ENCODE measurements around the gene BRINP3. TPM values are rescaled to one million over a fixed set of nuclear protein-coding genes. Genes with fewer than 3 reads are reported as not detected.

BRINP3 gene
- total RNA-seq, 1 donor from 2014 or later = not detected

DNA sequence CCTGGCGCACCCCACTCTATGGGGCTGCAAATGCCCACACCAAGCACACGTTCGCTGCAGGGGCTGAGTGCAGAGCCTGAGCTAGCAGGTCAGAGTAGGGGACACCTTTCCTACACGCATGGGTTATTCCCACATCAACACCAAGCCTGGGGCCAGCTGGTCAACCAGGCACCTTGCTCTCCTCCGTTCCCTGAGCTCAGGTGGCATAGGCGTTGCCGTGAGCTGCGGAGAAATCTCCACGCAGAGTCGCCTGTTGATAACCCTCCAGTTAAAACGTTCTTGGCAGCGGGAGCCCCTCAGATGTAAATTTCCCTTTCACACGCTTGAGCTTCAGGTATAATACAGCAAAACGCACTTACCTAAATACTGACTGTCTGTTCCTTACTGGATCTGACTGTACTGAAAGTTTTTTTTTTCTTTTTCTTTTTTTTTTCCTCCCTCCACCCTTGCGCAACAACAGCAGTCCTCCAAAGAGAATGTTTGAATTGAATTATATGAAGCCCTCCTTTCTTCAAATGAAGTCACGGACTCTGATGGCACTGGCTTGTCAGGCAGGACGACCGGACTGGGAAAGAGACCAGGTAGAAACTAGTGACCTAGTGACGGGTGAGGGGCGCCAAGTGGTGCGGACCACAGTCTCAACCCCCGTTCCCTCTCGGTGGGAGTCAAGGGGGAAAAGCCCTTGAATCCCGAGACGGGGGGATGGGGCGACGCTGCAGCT, 2.1 kb downstream of the BRINP3 start:
- peaks cover 3% of the 10 kb centered on the region for H3K9me3 Mint-ChIP-seq
- intact Hi-C loops (cut with micrococcal nuclease) = no loop called here
- no peak for DNase-seq
- H3K27me3 Mint-ChIP-seq = peaks cover 39% of the 10 kb centered on the region
- H3K4me1 Mint-ChIP-seq = peaks cover 5% of the 10 kb centered on the region
- no peak overlapping the region for H3K27ac Mint-ChIP-seq
- no peaks in the 10 kb centered on the region for H3K36me3 Mint-ChIP-seq (ENCODE audit: low read depth)
- no peak overlapping the region for H3K4me3 Mint-ChIP-seq

DNA sequence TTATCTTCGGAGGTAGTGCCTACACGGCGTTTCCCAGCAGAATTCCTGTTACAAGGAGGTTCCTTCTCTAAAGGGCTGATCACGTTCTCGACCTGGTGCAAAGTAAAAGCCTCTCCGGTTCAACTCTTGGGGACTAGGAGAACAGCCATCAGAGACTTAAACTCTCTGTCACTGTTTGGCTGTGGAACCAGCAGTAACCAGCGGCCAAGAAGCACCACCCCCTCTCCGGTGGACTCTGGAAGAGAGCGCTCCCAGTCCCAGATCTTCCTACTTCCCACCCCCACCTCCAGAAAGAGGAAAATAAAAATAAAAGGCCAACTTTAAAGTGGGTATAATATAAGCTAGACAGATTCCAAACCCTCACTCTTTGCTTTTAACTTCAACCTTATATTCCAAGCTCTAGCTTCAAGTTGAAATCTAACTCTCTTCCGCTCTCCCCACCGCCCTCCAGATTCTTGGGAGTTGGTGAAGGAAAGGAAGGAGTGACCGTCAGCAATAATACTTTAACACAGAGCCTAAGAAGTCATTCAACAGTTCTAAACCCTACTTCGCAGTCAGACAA, 2.9 kb downstream of the BRINP3 start:
- Mint-ChIP-seq H3K27ac (no peak overlapping the region), H3K36me3 (ENCODE audit: low read depth) (no peaks in the 10 kb centered on the region), H3K4me1 (peaks cover 5% of the 10 kb centered on the region), H3K4me3 (no peak overlapping the region), H3K27me3 (peaks cover 39% of the 10 kb centered on the region), H3K9me3 (peaks cover 3% of the 10 kb centered on the region)
- DNase-seq = no peak
- intact Hi-C loops (cut with micrococcal nuclease) = no loop called here

DNA sequence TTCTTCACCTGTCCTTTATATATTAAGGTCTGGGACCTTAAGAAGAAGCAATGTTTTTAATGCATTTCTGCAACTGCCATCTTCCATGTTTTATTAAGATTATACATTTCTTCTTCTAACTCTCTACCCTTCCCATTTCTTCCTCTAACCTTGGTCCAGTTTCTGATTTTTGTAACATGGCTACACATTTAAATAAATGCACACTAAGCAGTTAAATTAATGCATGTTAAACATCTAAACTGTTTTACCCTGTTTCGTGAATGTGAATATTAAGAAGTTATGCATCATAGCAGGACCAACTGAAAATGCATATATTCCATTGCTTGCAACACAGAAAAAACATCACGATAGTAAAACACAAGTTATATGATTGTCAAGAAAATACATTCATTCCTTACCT, 3.7 kb downstream of the BRINP3 start:
- no peak overlapping the region for H3K4me3 Mint-ChIP-seq
- no peaks in the 10 kb centered on the region for H3K36me3 Mint-ChIP-seq (ENCODE audit: low read depth)
- H3K9me3 Mint-ChIP-seq = peaks cover 3% of the 10 kb centered on the region
- no peak for DNase-seq
- H3K27ac Mint-ChIP-seq = no peak overlapping the region
- intact Hi-C loops (cut with micrococcal nuclease) = no loop called here
- peaks cover 34% of the 10 kb centered on the region for H3K27me3 Mint-ChIP-seq
- peaks cover 5% of the 10 kb centered on the region for H3K4me1 Mint-ChIP-seq

DNA sequence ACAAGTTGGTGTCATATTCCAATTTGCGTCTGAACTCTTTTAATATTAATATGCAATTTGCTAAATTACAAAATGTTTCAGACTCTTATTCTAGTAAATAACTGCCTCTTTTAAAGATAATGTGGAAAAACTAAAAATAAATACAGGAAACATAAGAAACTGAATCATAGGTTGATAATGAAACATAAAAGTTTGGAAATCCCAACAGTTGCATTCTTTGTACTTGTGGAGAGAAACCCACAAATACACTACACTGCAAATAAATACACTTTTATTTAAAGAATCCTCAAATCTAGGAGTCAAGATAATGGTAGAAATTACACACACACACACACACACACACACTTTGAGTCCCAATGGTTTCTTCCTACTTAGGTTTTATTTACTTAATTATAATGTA, 5.2 kb downstream of the BRINP3 start:
- peaks cover 19% of the 10 kb centered on the region for H3K27me3 Mint-ChIP-seq
- H3K36me3 Mint-ChIP-seq (ENCODE audit: low read depth) = no peaks in the 10 kb centered on the region
- H3K4me3 Mint-ChIP-seq = no peak overlapping the region
- peaks cover 3% of the 10 kb centered on the region for H3K9me3 Mint-ChIP-seq
- no peak overlapping the region for H3K27ac Mint-ChIP-seq
- no peak for DNase-seq
- intact Hi-C loops (cut with micrococcal nuclease) = no loop called here
- H3K4me1 Mint-ChIP-seq = no peaks in the 10 kb centered on the region

DNA sequence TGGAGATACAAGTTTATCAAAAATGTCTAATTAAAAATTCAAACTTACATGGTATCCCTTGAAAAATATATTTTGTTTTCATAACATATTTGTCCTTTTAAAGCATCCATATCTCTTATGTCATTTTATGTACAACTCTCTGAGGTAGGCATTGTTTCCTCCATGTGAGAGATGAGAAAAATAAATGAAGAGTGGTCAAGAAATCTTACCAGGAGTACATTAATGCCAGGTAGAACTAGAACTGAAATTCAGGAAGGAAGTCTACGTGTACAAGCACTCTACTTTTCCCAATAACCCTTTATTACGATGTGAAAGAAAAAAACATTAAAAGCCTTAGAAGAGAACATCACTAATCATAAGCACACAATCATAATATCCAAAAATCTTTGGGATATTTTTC, 5.6 kb downstream of the BRINP3 start:
- Mint-ChIP-seq H3K36me3 (ENCODE audit: low read depth) (no peaks in the 10 kb centered on the region), H3K27me3 (peaks cover 15% of the 10 kb centered on the region), H3K9me3 (no peaks in the 10 kb centered on the region), H3K4me3 (no peak overlapping the region), H3K4me1 (no peaks in the 10 kb centered on the region), H3K27ac (no peak overlapping the region)
- intact Hi-C loops (cut with micrococcal nuclease) = no loop called here
- DNase-seq = no peak

DNA sequence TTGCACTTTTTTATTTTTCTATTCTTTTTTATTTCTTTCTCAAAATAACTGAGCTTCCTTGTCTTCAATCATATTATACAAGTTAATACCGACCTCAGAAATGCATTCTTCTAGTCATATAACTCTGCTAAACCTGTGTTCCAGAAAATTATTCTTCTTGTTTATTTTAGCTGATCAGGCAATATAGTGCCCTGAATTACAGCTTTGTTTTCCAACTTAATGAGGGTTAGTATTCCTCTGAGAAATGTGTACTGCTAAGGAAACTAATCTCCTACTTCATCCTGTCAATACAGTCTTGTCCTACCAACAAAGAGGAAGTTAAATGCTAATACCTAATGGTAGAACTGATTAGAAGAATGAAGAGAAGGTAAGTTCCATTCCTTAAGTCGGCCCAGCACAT, 13.0 kb downstream of the BRINP3 start:
- Mint-ChIP-seq H3K9me3 (no peaks in the 10 kb centered on the region), H3K36me3 (ENCODE audit: low read depth) (no peaks in the 10 kb centered on the region)
- DNase-seq = no peak

DNA sequence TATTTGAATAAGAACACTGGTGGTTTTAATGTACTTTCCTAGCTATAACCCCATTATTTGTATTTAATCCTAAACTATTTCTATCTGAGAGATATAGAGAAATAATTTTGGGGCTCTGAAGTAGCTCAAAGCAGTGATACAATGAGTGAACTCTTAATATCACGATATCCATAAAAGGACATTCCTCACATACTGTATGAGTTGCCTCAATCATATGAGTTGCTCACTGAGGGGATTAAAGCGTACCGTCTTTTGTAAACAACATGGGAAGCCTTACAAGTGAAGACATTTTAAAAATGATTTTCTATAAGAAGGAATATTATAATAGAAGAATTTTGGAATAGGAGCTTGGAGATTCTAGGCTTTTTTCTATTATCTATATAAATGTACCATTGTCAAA, 21.5 kb downstream of the BRINP3 start:
- Mint-ChIP-seq H3K9me3 (no peaks in the 10 kb centered on the region), H3K4me1 (no peaks in the 10 kb centered on the region), H3K36me3 (ENCODE audit: low read depth) (no peaks in the 10 kb centered on the region), H3K27ac (no peak overlapping the region), H3K4me3 (no peak overlapping the region), H3K27me3 (no peaks in the 10 kb centered on the region)
- intact Hi-C loops (cut with micrococcal nuclease) = no loop called here
- no peak for DNase-seq

More for the DNA sequence above, 13.0 kb downstream of the BRINP3 start:
- intact Hi-C loops (cut with micrococcal nuclease) = no loop called here
- no peak overlapping the region for H3K27ac Mint-ChIP-seq
- no peak overlapping the region for H3K4me3 Mint-ChIP-seq
- H3K27me3 Mint-ChIP-seq = no peaks in the 10 kb centered on the region
- no peaks in the 10 kb centered on the region for H3K4me1 Mint-ChIP-seq

DNA sequence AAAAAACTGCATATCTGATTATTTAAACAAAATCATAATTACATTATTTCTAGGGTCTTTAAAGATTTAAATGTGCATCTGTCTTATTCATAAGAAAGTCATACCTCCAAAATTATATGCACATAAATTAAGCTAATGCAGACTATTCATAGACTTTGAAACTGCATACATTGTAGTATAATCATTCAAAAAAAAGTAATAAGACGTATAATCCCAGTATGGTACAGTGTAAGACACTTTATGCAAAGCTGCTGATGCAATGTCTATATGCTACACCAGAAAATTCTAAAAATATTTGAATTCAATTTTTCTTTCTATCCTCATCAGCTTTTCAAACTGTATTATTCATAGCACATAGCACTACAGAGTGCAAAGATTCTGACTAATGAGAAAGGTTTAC, 22.0 kb downstream of the BRINP3 start:
- no peak for DNase-seq
- Mint-ChIP-seq H3K27me3 (no peaks in the 10 kb centered on the region), H3K4me1 (no peaks in the 10 kb centered on the region), H3K27ac (no peak overlapping the region), H3K36me3 (ENCODE audit: low read depth) (no peaks in the 10 kb centered on the region), H3K4me3 (no peak overlapping the region), H3K9me3 (no peaks in the 10 kb centered on the region)
- intact Hi-C loops (cut with micrococcal nuclease) = no loop called here

DNA sequence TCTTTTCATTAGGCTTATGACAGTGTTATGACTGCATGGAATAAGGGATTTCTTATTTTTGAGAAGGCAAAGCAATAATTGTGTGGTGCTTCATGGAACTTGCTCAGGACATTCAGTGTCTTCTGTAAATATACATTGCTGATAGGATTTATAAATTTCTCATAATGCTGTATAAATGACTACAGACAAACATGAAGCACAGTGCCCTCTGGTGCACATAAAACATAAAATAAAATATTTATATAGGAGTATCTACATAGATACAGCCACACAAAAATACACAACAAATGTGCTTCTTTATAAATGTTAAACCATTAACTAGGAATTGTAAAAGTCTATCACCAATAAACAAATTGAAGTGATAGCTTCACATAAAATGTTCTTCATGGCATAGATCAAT, 24.1 kb downstream of the BRINP3 start:
- no peaks in the 10 kb centered on the region for H3K27me3 Mint-ChIP-seq
- H3K27ac Mint-ChIP-seq = no peak overlapping the region
- no peak overlapping the region for H3K4me3 Mint-ChIP-seq

DNA sequence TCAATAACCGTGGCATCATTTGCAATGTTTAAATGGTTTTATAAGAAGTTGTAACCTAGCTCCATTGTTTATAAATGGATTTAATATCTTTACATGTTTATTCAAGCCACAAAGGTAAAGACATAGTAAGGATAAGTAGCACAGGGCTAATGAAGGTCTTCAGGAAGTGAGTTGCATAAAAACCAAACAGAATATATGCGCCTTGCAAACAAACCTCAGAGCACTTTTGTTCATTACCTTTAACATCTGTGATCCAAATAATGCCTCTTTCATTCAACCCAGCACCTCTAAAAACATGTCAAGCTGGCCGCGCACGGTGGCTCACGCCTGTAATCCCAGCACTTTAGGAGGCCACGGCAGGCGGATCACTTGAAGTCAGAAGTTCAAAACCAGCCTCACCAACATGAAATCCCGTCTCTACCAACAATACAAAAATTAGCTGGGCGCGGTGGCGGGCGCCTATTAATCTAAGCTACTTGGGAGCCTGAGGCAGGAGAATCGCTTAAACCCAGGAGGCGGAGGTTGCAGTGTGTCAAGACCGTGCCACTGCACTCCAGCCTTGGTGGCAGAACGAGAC, 25.3 kb downstream of the BRINP3 start:
- H3K4me3 Mint-ChIP-seq = no peak overlapping the region
- no peak overlapping the region for H3K27ac Mint-ChIP-seq
- no peaks in the 10 kb centered on the region for H3K27me3 Mint-ChIP-seq
- H3K9me3 Mint-ChIP-seq = no peaks in the 10 kb centered on the region
- no peak for DNase-seq
- intact Hi-C loops (cut with micrococcal nuclease) = no loop called here
- H3K4me1 Mint-ChIP-seq = no peaks in the 10 kb centered on the region
- H3K36me3 Mint-ChIP-seq (ENCODE audit: low read depth) = no peaks in the 10 kb centered on the region

More for the DNA sequence above, 24.1 kb downstream of the BRINP3 start:
- H3K36me3 Mint-ChIP-seq (ENCODE audit: low read depth) = no peaks in the 10 kb centered on the region
- no peaks in the 10 kb centered on the region for H3K9me3 Mint-ChIP-seq
- intact Hi-C loops (cut with micrococcal nuclease) = no loop called here
- H3K4me1 Mint-ChIP-seq = no peaks in the 10 kb centered on the region
- DNase-seq = no peak

DNA sequence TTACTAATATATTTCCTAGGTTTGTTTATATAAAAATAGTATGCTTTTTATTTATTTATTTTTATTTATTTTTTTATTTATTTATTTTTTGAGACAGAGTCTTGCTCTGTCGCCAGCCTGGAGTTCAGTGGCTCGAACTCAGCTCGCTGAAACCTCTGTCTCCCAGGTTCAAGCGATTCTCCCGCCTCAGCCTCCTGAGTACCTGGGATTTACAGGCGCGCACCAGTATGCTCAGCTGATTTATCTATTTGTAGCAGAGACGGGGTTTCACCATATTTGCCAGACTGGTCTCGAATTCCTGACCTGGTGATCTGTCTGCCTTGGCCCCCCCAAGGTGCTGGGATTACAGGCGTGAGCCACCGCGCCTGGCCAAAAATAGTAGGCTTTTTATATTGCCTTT, 33.2 kb downstream of the BRINP3 start:
- Mint-ChIP-seq H3K27me3 (no peaks in the 10 kb centered on the region), H3K4me1 (no peaks in the 10 kb centered on the region), H3K27ac (no peak overlapping the region), H3K9me3 (no peaks in the 10 kb centered on the region), H3K4me3 (no peak overlapping the region), H3K36me3 (ENCODE audit: low read depth) (no peaks in the 10 kb centered on the region)
- DNase-seq = no peak
- intact Hi-C loops (cut with micrococcal nuclease) = no loop called here

DNA sequence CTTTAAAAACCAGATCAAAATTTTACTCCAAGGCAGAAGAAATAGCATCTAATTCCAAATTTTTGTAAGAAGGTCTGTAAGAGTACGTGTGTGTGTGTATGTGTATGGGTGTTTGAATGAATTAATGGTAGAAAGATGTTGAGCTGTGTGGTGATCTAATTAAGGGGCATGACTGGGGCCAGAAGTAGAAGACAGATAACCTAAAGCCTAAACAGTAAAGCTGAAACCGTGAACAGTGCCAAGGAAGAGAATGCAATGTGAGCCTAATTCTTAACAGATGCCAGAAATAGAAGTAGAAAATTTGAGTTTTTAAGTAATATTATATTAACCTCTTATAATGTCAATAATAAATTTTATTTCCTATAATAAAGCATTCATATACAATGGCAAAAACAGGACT, 38.2 kb downstream of the BRINP3 start:
- H3K27ac Mint-ChIP-seq = no peak overlapping the region
- intact Hi-C loops (cut with micrococcal nuclease) = no loop called here
- no peaks in the 10 kb centered on the region for H3K4me1 Mint-ChIP-seq
- H3K36me3 Mint-ChIP-seq (ENCODE audit: low read depth) = no peaks in the 10 kb centered on the region
- no peaks in the 10 kb centered on the region for H3K9me3 Mint-ChIP-seq
- DNase-seq = no peak
- no peaks in the 10 kb centered on the region for H3K27me3 Mint-ChIP-seq
- H3K4me3 Mint-ChIP-seq = no peak overlapping the region

DNA sequence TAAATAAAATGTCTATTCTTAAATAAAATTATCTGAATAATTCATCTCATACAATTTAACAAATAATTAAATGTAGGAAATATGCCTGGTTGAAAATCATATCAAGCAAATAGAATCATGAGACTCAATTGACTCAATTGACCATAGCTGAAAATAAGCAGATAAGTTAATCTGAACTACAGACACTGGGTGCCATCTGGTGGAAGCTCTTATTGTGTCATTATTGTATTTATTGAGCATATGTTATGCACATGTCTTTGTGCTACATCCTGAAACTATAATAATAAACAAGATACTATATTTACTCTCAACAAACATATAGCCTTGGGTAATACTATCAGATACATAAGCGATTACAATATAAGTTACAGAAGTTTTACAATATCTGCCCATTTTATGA, 41.0 kb downstream of the BRINP3 start:
- intact Hi-C loops (cut with micrococcal nuclease) = no loop called here
- no peaks in the 10 kb centered on the region for H3K9me3 Mint-ChIP-seq
- no peak overlapping the region for H3K4me3 Mint-ChIP-seq
- no peak overlapping the region for H3K27ac Mint-ChIP-seq
- no peaks in the 10 kb centered on the region for H3K4me1 Mint-ChIP-seq
- no peaks in the 10 kb centered on the region for H3K36me3 Mint-ChIP-seq (ENCODE audit: low read depth)
- no peaks in the 10 kb centered on the region for H3K27me3 Mint-ChIP-seq
- DNase-seq = no peak

DNA sequence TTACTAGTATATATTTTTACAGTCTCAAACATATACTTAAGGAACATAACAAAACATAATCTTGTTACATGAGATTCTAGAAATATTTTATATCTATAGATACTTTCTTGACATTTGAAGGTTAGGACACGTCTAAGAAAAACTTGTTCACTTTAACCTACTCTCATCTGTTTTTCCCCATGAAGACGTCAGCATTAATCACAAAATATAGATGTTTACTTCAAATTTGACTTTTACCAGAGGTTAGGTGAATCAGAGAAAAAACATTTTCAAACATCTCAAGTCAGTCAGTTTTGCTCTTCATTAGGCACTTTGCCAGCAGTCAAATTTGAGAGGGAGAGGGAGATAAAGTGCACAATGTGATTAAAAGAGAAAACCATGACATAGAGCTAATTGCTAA, 47.7 kb downstream of the BRINP3 start:
- DNase-seq = no peak
- Mint-ChIP-seq H3K4me1 (no peaks in the 10 kb centered on the region), H3K4me3 (no peak overlapping the region), H3K36me3 (ENCODE audit: low read depth) (no peaks in the 10 kb centered on the region), H3K27ac (no peak overlapping the region), H3K9me3 (no peaks in the 10 kb centered on the region), H3K27me3 (no peaks in the 10 kb centered on the region)
- intact Hi-C loops (cut with micrococcal nuclease) = no loop called here

DNA sequence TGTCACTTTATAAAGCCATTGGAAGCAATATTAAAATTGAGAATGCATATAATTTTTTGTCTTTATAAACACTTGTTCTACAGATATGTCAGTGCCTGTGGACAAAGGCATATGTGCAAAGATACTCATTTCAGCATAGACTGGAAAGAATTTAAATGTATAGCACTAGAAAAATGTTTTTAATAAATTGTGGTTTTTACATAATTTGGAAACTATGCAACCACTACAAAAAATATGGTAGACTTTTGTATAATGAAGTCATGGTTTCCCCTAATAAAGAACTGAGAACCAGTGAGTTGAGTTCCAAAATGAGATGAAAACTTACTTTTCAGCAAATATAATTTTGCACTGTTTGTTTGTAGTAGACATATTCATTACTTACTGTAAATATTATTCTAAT, 48.5 kb downstream of the BRINP3 start:
- intact Hi-C loops (cut with micrococcal nuclease) = no loop called here
- H3K27me3 Mint-ChIP-seq = no peaks in the 10 kb centered on the region
- no peaks in the 10 kb centered on the region for H3K4me1 Mint-ChIP-seq
- H3K36me3 Mint-ChIP-seq (ENCODE audit: low read depth) = no peaks in the 10 kb centered on the region
- no peaks in the 10 kb centered on the region for H3K9me3 Mint-ChIP-seq
- H3K4me3 Mint-ChIP-seq = no peak overlapping the region
- H3K27ac Mint-ChIP-seq = no peak overlapping the region
- no peak for DNase-seq
